ENCODE results near the gene ALG14. TPM values are rescaled to one million over a fixed set of nuclear protein-coding genes. Genes with fewer than 3 reads are reported as not detected.
"Not testable (repeated sequence)": the region's sequence is repeated elsewhere in the genome, so short reads cannot be mapped to it uniquely, and the experiment has no call there.

ALG14 gene
- total RNA-seq, 1 donor from 2014 or later: 7.5 TPM

DNA sequence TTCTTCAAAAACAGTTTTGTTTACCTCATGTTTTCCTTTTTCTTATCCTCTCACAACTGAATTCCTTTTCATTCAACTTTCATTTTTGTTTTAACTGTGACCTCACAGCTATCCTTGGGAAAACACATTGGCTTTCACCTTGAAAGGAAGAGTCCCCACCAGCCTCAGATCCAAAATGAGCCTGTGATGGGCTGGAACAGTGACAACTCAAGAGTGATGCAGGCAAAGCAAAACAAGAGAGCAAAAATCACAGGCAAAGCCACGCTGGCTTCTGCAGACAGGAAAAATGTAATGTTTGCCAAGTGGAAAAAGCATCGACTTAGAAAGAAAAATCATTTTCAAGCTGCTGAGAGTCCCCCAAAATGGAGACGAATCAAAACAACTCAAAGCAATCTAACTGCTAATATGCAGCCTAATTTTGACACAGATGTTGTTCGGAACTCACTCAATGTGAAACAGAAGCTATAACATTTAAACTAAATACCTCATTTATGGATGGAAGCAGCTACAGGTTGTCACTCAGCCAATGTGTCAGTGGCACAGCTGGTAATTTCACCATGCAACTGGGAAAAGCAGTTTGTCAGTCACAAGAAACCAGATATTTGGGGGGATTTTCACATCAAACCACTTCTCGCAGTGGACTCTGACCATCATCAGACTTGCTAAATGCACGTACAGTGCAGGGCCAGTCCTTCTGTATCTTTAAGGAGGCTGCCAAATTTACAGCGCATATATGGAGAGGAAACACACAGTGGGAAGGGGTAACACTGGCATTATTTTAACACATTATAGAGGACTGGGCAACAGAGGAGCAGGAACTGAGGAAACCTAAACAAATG lies 50.7 kb downstream of the ALG14 start:
- CTCF ChIA-PET: no interaction called here
- ATAC-seq (ENCODE audit: low read depth): no peak

GRCh38 chr1:95021119-95021518 lies 51.6 kb downstream of the ALG14 start:
- H3K36me3 Mint-ChIP-seq (ENCODE audit: low read depth): peaks cover 16% of the 10 kb centered on the region
- TF ChIP-seq CTCF (IDR thresholded peaks at IDR 0.05): no peak
- peaks cover 1% of the 10 kb centered on the region for H3K4me1 Mint-ChIP-seq
- intact Hi-C loops (cut with micrococcal nuclease): no loop called here
- H3K4me3 Mint-ChIP-seq: no peak overlapping the region
- ATAC-seq (ENCODE audit: low read depth) (no peak), DNase-seq (no peak)
- ChIA-PET CTCF (no interaction called here), POLR2A (no interaction called here)
- H3K27me3 Mint-ChIP-seq: no peaks in the 10 kb centered on the region
- no peak overlapping the region for H3K27ac Mint-ChIP-seq
- no peaks in the 10 kb centered on the region for H3K9me3 Mint-ChIP-seq

More for the DNA sequence above, 50.7 kb downstream of the ALG14 start:
- H3K9me3 Mint-ChIP-seq: no peaks in the 10 kb centered on the region
- H3K27ac Mint-ChIP-seq: no peak overlapping the region
- peaks cover 23% of the 10 kb centered on the region for H3K36me3 Mint-ChIP-seq (ENCODE audit: low read depth)
- no peak for DNase-seq
- TF ChIP-seq CTCF (IDR thresholded peaks at IDR 0.05): no peak
- no peak overlapping the region for H3K4me3 Mint-ChIP-seq
- no peaks in the 10 kb centered on the region for H3K4me1 Mint-ChIP-seq
- H3K27me3 Mint-ChIP-seq: no peaks in the 10 kb centered on the region
- intact Hi-C loops (cut with micrococcal nuclease): no loop called here
- POLR2A ChIA-PET: no interaction called here

GRCh38 chr1:95019466-95019865 lies 53.3 kb downstream of the ALG14 start:
- H3K4me3 Mint-ChIP-seq; H3K36me3 Mint-ChIP-seq (ENCODE audit: low read depth); DNase-seq; H3K4me1 Mint-ChIP-seq; intact Hi-C loops (cut with micrococcal nuclease); ATAC-seq (ENCODE audit: low read depth); H3K27ac Mint-ChIP-seq; H3K27me3 Mint-ChIP-seq; POLR2A ChIA-PET; H3K9me3 Mint-ChIP-seq; CTCF ChIA-PET: not testable (repeated sequence)

DNA sequence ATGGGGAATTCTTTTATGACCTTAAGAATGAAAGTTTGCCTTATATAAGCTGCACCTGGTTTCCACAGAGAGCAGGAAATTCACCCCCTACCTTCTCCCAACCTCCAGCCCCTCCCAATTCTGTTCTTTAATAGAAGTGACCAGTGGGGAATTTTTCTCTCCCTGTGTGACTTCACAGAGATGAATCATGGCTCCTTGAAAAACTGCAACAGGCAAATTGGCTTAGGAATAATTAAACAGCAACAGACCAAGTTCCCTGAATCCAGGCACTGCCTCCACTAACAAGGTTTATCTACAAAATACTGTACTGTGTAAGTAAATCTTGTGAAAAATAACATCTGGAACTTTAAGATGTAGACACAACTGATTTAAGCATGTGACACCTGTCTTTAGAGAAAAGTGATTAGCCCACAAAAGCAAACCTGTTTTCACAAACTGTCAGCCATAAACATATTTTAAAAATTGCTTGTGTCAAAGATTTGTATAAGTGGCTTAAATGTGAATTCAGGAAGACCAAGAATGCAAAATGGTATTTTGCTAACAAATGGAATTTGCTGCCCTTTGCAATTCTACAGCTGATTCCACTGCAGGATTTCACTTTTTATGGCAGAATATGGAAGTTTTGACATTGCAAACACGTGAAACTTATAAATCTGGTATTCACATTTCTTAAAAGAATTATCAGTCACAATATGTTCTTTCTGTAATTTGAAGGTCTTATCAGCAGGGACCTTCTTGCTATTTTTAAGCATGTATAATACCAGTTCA lies 54.0 kb downstream of the ALG14 start:
- no peak for TF ChIP-seq CTCF (IDR thresholded peaks at IDR 0.05)
- intact Hi-C loops (cut with micrococcal nuclease): no loop called here
- H3K27me3 Mint-ChIP-seq: no peaks in the 10 kb centered on the region
- CTCF ChIA-PET: no interaction called here
- no peak overlapping the region for H3K27ac Mint-ChIP-seq
- ATAC-seq (ENCODE audit: low read depth) (no peak), DNase-seq (no peak)
- peaks cover 6% of the 10 kb centered on the region for H3K4me1 Mint-ChIP-seq
- no peak overlapping the region for H3K4me3 Mint-ChIP-seq
- POLR2A ChIA-PET: no interaction called here
- H3K9me3 Mint-ChIP-seq: no peaks in the 10 kb centered on the region
- peaks cover 1% of the 10 kb centered on the region for H3K36me3 Mint-ChIP-seq (ENCODE audit: low read depth)

DNA sequence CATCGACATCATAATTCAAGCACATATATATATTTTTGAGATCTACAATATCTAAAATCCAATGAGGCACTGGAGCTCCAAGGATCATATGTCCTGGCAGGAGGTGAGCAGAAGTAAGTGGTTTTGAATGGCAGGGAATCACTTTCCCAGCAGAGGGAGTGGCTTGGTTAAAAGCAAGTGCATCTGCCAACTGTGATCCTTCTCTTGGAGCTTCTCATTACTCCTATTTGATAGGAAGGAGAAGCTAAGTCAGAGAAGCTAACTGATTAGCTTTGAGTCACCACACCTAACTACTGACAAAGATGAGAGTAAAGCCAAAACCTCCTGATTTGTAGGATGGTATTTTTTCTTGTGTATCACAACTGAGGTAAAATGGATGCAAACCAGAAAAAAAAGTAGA lies 55.0 kb downstream of the ALG14 start:
- ChIA-PET POLR2A (no interaction called here), CTCF (no interaction called here)
- DNase-seq (no peak), ATAC-seq (ENCODE audit: low read depth) (no peak)
- no peak for TF ChIP-seq CTCF (IDR thresholded peaks at IDR 0.05)
- no peak overlapping the region for H3K4me3 Mint-ChIP-seq
- intact Hi-C loops (cut with micrococcal nuclease): no loop called here
- peaks cover 6% of the 10 kb centered on the region for H3K4me1 Mint-ChIP-seq
- no peaks in the 10 kb centered on the region for H3K27me3 Mint-ChIP-seq
- H3K9me3 Mint-ChIP-seq: no peaks in the 10 kb centered on the region
- no peak overlapping the region for H3K27ac Mint-ChIP-seq
- H3K36me3 Mint-ChIP-seq (ENCODE audit: low read depth): peaks cover 1% of the 10 kb centered on the region

Measured in activated B cell treated with CpG ODN at 0.5 μM for 24 hours (primary cell).